Measurements from ENCODE around the gene MACIR. TPM values are rescaled to one million over a fixed set of nuclear protein-coding genes. Genes with fewer than 3 reads are reported as not detected.

Gene MACIR
- total and polyA plus RNA-seq, 10 of the 15 experiments (the other 5 are each of a cell fraction or from before 2014, with no cell fraction given) = 2.1 to 16.1 (median 10.8) TPM

DNA sequence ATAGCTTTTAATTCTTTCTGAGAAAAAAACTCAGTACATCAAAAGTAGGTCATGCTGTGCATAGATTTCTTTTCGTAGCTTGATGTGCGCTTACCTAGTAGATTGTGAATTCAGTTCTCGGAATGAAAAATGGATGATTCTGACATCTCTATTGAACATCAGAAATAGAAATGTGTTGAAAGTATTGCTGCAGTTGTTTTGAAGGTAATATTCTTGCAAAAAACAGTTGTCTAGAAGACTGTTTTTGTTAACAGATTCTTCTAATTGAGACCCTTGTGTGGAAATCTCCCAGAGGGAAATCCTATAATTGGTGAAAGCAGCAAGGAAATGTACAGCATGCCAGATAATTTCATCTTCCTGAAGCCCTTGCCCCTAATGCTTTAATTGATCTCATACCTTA lies 54.5 kb downstream of the MACIR start (continued):
- TF ChIP-seq, protein P1, sequence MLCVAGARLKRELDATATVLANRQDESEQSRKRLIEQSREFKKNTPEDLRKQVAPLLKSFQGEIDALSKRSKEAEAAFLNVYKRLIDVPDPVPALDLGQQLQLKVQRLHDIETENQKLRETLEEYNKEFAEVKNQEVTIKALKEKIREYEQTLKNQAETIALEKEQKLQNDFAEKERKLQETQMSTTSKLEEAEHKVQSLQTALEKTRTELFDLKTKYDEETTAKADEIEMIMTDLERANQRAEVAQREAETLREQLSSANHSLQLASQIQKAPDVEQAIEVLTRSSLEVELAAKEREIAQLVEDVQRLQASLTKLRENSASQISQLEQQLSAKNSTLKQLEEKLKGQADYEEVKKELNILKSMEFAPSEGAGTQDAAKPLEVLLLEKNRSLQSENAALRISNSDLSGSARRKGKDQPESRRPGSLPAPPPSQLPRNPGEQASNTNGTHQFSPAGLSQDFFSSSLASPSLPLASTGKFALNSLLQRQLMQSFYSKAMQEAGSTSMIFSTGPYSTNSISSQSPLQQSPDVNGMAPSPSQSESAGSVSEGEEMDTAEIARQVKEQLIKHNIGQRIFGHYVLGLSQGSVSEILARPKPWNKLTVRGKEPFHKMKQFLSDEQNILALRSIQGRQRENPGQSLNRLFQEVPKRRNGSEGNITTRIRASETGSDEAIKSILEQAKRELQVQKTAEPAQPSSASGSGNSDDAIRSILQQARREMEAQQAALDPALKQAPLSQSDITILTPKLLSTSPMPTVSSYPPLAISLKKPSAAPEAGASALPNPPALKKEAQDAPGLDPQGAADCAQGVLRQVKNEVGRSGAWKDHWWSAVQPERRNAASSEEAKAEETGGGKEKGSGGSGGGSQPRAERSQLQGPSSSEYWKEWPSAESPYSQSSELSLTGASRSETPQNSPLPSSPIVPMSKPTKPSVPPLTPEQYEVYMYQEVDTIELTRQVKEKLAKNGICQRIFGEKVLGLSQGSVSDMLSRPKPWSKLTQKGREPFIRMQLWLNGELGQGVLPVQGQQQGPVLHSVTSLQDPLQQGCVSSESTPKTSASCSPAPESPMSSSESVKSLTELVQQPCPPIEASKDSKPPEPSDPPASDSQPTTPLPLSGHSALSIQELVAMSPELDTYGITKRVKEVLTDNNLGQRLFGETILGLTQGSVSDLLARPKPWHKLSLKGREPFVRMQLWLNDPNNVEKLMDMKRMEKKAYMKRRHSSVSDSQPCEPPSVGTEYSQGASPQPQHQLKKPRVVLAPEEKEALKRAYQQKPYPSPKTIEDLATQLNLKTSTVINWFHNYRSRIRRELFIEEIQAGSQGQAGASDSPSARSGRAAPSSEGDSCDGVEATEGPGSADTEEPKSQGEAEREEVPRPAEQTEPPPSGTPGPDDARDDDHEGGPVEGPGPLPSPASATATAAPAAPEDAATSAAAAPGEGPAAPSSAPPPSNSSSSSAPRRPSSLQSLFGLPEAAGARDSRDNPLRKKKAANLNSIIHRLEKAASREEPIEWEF (IDR thresholded peaks at IDR 0.05; ENCODE audit: insufficient replicate concordance, low read depth, low read length) = no peak
- TF ChIP-seq, protein P2, sequence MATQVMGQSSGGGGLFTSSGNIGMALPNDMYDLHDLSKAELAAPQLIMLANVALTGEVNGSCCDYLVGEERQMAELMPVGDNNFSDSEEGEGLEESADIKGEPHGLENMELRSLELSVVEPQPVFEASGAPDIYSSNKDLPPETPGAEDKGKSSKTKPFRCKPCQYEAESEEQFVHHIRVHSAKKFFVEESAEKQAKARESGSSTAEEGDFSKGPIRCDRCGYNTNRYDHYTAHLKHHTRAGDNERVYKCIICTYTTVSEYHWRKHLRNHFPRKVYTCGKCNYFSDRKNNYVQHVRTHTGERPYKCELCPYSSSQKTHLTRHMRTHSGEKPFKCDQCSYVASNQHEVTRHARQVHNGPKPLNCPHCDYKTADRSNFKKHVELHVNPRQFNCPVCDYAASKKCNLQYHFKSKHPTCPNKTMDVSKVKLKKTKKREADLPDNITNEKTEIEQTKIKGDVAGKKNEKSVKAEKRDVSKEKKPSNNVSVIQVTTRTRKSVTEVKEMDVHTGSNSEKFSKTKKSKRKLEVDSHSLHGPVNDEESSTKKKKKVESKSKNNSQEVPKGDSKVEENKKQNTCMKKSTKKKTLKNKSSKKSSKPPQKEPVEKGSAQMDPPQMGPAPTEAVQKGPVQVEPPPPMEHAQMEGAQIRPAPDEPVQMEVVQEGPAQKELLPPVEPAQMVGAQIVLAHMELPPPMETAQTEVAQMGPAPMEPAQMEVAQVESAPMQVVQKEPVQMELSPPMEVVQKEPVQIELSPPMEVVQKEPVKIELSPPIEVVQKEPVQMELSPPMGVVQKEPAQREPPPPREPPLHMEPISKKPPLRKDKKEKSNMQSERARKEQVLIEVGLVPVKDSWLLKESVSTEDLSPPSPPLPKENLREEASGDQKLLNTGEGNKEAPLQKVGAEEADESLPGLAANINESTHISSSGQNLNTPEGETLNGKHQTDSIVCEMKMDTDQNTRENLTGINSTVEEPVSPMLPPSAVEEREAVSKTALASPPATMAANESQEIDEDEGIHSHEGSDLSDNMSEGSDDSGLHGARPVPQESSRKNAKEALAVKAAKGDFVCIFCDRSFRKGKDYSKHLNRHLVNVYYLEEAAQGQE (IDR thresholded peaks at IDR 0.05; ENCODE audit: low read depth, low read length) = no peak
- TF ChIP-seq KDM1A (IDR thresholded peaks at IDR 0.05; ENCODE audit: borderline replicate concordance) = no peak
- no peak for TF ChIP-seq ZNF24 (IDR thresholded peaks at IDR 0.05)
- TF ChIP-seq BCL11A (IDR thresholded peaks at IDR 0.05; ENCODE audit: low read depth, low read length) = no peak
- TF ChIP-seq TCF12 (IDR thresholded peaks at IDR 0.05; ENCODE audit: low read depth, low read length) = no peak
